DND-41 (cell line): Measurements from ENCODE around the gene CNPPD1.
A peak's percentile ranks its signal among the peaks of the same experiment; 100 is the strongest.

ENCODE experiments used
- CTCF ChIP-seq: IDR thresholded peaks from 2 replicates; pipeline ENCODE4 v1.5.1; 2012; ENCODE audit warnings: borderline replicate concordance, low read length, moderate library complexity, mild to moderate bottlenecking; ENCODE audit not compliant: poor library complexity, severe bottlenecking; ENCODE audit errors: extremely low read depth
- EZH2 ChIP-seq: IDR thresholded peaks from 3 replicates; pipeline ENCODE4 v1.6.1; 2012; ENCODE audit warnings: borderline replicate concordance, low read depth, mild to moderate bottlenecking, moderate library complexity, low read length, inconsistent platforms; ENCODE audit not compliant: severe bottlenecking

- TF ChIP-seq CTCF (peak; percentile 53), EZH2 (no peak)
Measured at GRCh38 chr2:219177552-219178376, 1.0 kb upstream of the CNPPD1 start, which contains the start of gene RETREG2.
